T1000 (cell line): ENCODE data around the gene TPSG1.
"Not testable (repeated sequence)": the region's sequence is repeated elsewhere in the genome, so short reads cannot be mapped to it uniquely, and the experiment has no call there.

Source experiments
- DNase-seq: peaks from one replicate; lab custom pipeline; 2025; ENCODE audit warnings: mixed read lengths; lab: John Stamatoyannopoulos, UW

The TPSG1 gene

DNA sequence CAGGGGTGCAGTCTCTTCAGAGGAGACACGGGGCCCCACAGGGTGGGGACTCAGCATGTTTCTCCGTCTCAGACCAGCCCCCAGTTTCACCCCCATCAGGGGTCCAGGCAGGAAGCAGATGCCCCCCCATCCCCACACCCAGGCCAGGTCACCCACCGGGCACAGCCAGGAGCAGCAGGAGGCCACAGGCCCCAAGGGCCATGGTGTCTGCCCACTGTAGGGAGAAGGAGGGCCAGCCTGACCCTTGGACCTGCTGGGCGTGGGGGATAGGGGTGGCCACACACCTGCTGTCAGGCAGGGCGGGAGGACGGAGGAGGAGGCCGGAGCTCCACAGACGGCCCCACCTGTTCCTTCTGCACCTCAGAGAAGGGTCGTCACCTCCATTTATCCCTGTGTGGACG, at the start of gene TPSG1:
TSS of gene TPSG1 (minus strand) at position 218 of the 401 bp plus-strand sequence. CDS start at position 202, 16 bp downstream.
- DNase-seq, result no peak

DNA sequence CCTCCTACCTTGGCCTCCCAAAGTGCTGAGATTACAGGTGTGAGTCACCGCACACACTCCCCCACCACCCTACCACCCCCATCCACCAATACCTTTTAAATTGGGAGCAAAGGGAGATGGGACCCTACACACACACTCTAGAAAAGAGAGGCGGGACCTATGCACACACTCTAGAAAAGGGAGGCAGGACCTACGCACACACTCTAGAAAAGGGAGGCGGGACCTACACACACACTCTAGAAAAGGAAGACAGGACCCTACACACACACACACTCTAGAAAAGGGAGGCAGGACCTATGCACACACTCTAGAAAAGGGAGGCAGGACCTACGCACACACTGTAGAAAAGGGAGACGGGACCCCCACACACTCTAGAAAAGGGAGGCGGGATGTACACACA, 49.7 kb upstream of the TPSG1 start:
- no peak for DNase-seq

DNA sequence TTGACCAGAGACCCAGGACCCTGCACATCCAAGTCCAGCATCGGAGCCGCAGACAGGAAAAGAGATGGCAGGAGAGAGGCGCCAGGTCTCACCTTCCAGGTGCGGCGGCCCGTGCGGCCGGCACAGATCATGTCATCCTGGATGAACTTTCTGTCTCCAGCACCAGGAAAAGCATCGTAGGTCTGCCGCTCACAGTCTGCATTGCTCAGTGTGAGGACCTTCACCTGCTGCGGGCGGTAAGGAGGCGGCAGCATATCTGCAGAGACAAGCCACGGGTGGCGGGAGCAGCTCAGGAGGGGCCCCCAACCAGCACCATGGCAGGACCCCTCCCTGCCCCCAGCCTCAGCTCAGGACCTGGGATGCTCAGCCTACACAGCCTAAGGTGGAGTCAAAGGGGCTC, 48.7 kb upstream of the TPSG1 start:
- no peak for DNase-seq

- DNase-seq, result no peak
Observed at GRCh38 chr16:1272453-1273198, 47.6 kb upstream of the TPSG1 start.

- peak; percentile 29 for DNase-seq
Observed at GRCh38 chr16:1271724-1272413, 46.8 kb upstream of the TPSG1 start.

DNA sequence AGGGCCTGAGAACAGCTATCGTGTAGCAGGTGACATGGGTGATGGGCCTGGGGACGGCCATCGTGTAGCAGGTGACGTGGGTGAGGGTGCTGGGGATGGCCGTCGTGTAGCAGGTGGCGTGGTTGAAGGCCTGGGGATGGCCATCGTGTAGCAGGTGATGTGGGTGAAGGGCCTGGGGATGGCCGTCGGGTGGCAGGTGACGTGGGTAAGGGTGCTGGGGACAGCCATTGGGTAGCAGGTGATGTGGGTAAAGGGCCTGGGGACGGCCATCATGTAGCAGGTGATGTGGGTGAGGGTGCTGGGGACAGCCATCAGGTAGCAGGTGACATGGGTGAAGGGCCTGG, 46.3 kb upstream of the TPSG1 start:
- no peak for DNase-seq

DNA sequence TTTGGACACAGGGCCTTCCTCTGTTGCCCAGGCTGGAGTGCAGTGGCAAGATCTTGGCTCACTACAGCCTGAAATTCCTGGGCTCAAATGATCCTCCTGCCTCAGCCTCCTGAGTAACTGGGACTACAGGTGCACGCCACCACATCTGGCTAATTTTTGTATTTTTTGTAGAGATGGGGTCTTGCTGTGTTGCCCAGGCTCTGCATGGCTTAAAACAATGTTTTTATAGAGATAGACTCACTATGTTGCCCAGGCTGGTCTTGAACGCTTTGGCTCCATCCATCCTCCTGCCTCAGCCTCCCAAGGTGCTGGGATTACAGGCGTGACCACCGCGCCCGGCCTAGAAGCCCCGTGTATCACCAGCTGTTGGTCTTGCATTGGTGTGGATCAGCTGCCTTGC, 44.4 kb upstream of the TPSG1 start:
- not testable (repeated sequence) for DNase-seq

DNA sequence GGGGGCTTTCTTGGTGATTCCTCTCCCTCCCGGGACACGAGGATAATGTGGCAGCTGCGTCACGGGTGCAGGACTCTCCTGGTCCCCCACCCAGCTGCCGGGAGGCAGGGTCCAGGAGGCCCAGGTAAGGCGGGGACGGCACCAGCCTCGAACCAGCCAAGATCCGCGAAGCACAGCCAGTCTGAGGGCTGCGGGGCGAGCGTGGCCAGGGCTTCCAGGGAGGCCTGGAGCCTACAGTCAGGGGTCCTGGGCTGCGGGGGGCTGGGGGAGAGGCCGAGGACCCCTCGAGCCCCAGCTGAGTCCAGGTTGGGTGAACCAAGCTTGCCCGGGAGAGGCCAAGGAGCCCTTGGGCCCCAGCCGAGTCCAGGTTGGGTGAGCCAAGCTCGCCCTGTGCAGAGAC, 40.8 kb upstream of the TPSG1 start:
- no peak for DNase-seq

DNA sequence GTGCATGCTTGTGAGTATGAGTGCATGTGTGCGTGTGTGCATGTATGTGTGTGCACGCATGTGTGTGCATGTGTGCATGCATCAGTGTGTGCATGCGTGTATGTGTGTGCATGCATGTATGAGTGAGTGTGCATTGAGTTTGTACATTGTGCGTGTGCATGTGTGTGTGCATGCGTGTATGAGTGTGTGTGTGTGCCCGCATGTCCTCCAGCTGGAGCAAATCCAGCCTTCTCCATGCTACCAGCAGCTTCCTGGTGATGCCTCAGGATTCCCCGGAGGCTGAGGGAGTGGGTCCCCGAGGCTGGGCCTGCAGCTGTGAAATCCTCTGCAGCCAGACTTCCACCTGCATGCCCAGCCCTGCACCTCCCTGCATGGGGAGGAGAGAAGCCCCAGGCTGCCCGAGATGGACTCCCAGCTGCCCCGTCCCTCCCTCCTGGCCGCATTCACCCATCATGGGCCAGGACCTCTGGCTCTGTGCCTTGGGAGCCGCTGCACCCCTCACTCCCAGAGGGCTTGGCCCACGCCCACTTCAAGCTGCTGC, 40.1 kb upstream of the TPSG1 start:
- no peak for DNase-seq

DNA sequence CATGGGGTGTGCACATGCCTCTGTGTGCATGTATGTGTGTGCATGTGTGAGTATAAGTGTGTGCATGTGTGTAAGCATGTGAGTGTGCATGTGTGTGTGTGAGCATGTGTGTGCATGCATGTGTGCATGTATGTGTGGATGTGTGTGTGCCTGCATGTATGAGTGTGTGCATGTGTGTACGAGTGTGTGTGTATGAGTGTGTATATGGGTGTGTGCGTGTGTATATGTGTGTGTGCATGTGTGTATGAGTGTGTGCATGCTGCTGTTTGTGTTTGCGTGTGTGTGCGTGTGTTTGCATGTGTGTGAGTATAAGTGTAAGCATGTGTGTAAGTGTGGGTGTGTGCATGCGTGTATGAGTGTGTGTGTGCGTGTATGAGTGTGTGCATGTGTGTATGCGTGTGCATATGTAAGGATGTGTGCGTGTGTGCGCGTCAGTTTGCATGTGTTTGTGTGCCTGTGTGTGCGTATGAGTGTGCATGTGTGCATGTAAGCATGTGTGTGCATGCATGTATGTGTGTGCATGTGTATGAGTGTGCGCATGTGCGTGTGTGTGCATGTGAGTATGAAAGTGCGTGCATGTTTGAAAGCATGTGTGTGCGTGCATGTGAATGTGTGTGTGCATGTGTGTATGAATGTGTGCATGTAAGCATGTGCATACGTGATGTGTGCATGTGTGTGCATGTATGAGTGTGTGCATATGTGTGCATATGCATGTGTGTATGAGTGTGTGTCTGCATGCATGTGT, 39.4 kb upstream of the TPSG1 start:
- DNase-seq, result no peak

GRCh38 chr16:1263591-1264344, 38.7 kb upstream of the TPSG1 start:
- DNase-seq, result no peak

DNA sequence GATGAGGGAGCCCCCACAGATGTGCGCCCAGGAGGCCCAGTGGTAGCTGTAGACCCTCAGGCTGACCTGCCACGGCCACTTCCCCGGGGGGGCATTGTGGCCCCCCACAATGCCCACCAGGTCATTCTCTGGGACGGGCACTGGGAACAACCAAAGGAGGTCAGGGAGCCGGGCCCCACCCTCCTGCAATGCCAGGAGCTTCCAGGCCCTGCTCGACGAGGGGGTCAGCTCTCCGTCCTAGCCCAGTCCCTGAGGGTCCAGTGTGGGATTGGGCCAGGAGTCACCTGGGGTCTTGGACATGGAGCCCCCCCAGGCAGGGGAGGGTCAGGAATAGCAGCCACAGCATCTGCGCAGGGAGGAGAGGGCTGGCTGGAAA, 37.8 kb upstream of the TPSG1 start:
- no peak for DNase-seq

DNA sequence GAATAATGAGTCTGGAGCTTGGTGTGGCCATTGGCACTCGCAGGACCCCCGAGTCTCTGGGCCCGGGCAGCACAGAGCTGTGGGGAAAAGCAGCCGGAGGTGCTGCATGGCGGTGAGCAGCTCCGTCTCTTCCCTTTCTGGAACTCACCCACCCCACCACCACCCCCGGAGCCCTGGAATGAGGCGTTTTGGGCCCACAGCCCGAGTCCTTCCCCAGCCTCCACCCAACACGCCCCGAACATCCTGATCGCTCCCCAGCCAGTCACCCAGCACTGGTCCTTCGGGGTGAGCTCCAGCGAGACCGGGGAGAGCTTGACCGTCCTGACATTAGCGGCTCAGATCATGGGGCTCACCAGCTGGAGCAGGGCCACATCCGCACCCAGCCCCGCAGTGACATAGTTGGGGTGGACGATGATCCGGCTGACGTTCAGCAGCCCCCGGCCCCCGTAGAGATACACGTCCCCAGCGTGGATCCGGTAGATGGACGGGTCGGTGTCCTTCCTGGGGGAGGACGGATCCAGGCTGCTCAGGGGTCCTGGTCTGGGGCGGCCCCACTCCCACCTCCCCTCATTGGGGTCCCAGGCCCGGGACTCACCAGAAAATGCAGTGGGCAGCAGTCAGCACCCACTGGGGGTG, 37.3 kb upstream of the TPSG1 start:
- DNase-seq, result no peak

GRCh38 chr16:1261131-1261892, 36.2 kb upstream of the TPSG1 start:
- DNase-seq, result no peak

- DNase-seq, result no peak
Observed at GRCh38 chr16:1260101-1260680, 35.1 kb upstream of the TPSG1 start.

DNA sequence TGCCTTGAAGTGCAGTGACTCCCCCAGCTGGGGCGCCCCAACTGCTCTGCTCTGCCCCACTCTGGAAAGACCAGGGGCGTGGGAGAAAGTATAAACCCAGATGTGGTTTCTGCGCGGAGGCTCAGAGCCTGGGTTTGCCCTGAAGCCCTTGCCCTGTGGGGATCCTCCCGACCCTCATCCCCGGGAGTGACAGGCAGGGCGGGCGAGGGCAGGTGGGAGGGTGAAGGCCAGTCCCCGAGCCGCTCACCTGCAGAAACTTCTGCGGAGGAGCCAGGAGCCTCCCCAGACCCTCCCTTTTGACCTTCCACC, 34.6 kb upstream of the TPSG1 start:
- DNase-seq, result no peak

- DNase-seq, result no peak
Observed at GRCh38 chr16:1258906-1259759, 34.1 kb upstream of the TPSG1 start.

DNA sequence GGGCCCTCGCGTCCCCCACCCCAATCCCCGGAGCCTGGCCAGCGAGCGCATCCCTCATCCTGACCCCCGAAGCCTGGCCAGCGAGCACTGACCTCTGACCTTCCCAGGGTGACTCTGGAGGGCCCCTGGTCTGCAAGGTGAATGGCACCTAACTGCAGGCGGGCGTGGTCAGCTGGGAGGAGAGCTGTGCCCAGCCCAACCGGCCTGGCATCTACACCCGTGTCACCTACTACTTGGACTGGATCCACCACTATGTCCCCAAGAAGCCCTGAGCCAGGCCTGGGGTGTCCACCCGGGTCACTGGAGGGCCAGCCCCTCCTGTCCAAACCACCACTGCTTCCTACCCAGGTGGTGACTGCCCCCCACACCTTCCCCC, 33.1 kb upstream of the TPSG1 start:
- no peak for DNase-seq

DNA sequence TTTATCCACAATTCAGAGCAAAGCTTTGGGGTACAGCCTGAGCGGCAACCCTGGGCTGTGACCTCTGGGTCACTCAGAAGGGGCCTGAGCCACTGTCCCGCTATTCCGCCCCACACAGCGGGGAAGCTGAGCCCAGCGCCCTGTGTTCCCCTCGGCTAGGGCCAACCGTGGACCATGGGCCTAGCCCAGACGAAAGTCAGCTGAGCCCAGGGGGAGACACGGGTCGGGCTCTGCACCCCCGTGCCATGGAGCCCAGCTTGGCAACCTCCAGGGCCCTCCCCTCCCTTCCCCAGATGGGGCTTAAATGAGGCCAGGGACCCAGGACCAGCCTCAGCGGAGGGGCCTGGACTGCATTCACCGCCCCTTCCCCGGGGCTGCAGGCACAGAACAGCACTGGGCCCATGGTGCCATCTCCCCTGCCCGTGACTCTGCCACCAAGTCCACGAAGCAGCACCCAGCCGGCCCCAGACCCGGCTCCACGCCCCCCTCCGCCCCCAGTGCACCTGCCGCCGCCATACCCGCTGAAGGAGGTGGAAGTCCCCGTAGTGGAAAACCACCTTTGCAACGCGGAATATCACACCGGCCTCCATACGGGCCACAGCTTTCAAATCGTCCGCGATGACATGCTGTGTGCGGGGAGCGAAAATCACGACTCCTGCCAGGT, 32.6 kb upstream of the TPSG1 start:
- DNase-seq, result no peak
